ENCODE data around the gene KIF3C.
A peak's percentile ranks its signal among the peaks of the same experiment; 100 is the strongest.
"Not testable (repeated sequence)": the region's sequence is repeated elsewhere in the genome, so short reads cannot be mapped to it uniquely, and the experiment has no call there.

KIF3C gene

DNA sequence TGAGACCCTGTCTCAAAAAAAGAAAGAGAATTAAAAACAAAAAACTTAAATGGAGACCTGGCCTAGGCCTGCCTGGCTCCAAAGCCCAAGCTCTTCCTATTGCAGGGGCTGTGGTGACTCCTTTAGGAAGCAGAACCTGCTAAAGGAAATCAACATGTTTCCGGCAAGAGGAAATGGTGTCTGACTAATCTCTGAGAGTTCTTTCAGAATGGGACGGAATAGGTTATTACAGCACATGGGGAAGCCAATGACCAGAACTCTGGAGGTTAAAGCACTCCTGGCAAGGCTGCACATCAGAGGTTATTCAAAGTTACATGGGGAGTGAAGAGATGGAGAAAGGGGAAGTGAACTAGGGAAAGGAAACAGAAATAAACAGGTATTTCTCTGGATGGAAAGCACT, 21.4 kb downstream of the KIF3C start:
- no peak for DNase-seq (ENCODE audit: low spot score)

- DNase-seq (ENCODE audit: low spot score) = no peak
These were observed 21.9 kb downstream of the KIF3C start for GRCh38 chr2:25960396-25960795.

- DNase-seq (ENCODE audit: low spot score) = not testable (repeated sequence)
These were observed 23.7 kb downstream of the KIF3C start for GRCh38 chr2:25958611-25959010.

GRCh38 chr2:25957743-25958142, 24.6 kb downstream of the KIF3C start:
- no peak for DNase-seq (ENCODE audit: low spot score)

DNA sequence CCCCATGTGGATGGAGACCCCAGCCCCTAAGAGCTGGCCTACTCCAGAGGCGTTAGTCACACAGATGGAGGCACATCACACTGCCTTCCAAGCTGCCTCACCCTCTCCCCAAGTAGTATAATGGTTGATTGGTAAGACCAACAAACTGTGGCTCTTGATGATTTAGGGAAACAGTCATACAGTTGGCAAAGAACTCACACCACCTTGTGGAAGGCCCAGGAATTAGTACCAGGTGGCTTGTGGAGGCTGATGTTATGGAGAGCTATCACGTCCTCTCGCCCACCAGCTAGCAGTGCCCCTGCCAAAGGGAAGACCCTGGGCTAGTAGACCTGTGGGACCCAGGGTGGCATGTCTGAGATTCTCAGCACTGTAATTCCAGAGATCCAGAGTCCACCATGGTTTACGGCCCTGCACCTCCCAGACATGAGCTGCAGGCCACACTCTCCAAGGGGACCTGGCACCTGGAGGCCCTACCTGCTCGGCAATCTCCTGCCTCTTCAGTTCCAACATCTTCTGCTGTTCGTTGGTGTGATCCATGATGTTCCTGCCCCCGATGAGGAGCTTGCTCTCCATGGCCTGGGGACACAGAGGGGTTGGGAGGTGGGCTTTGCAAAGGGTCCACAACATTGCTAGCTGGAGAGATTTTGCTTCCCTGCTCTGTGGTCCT, 26.3 kb downstream of the KIF3C start:
- no peak for DNase-seq (ENCODE audit: low spot score)

DNA sequence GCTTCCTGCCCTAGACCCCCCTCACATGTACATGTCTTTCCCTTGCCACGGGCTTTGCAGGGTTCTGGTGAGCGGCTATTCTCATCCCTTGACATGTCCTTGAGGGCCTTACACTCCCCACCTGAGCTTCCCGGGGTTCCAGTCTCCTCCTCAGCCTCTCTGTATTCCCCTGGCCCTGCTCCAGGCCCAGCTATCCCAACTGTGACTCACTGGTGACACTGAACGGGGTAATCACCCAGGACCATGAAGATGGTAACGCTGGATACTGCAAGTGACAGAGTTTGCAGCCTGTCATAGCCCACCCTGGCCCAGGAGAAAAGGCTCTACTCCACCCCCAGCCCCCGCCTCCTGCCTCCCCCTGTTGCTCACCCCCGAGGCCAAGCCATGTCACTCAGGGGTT, 27.3 kb downstream of the KIF3C start:
- DNase-seq (ENCODE audit: low spot score) = no peak

GRCh38 chr2:25954199-25954752, 28.0 kb downstream of the KIF3C start:
- DNase-seq (ENCODE audit: low spot score) = no peak

GRCh38 chr2:25951071-25951547, 31.2 kb downstream of the KIF3C start:
- peak; percentile 61 for DNase-seq (ENCODE audit: low spot score)

- no peak for DNase-seq (ENCODE audit: low spot score)
These were observed 33.9 kb downstream of the KIF3C start for GRCh38 chr2:25948437-25948836.

GRCh38 chr2:25941042-25941441, 41.3 kb downstream of the KIF3C start:
- DNase-seq (ENCODE audit: low spot score) = no peak

DNA sequence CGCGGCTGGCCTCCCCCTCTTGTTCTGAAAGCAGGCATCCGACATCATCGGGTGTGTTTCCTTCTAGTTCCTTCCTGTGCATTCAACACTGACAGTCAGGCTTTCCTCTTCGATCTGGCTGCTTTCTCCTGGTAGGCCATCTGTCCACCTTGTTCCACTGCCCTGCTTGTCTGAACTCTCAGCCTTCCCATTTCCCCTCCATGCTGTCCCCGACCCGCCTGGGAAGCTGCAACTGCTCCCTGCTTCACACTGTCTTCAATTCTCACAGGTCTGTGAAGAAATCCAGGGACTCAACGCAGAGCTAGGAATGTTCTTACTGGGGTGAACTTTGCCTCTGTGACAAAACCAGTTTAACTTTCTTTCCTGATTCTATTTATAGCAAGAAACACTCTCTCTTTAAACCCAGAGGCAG, 43.0 kb downstream of the KIF3C start:
- DNase-seq (ENCODE audit: low spot score) = peak; percentile 18

DNA sequence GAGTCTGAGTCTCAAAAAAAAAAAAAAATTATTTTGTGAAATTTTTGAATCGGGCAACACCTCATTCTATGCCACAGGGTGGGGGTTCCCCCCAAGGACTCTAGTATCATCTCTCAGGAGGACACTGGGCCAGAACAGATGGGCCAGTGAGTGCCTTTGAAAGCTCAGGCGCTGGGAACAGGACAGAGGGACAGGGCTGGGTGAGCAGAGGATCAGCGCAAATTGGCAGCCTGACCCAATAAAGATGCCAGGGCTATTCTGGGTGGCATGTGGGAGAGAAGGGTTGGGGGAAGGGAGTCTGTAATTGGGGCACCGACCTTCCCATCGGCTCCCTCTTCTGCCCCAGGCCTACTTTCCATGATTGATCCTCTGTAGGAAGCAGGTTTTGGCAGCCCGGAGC, 44.0 kb downstream of the KIF3C start:
- DNase-seq (ENCODE audit: low spot score) = no peak

- DNase-seq (ENCODE audit: low spot score) = no peak
These were observed 45.3 kb downstream of the KIF3C start for GRCh38 chr2:25936889-25937545.

- DNase-seq (ENCODE audit: low spot score) = no peak
These were observed 48.7 kb downstream of the KIF3C start for GRCh38 chr2:25933622-25934021.

GRCh38 chr2:25929789-25930473, 52.4 kb downstream of the KIF3C start:
- no peak for DNase-seq (ENCODE audit: low spot score)

GRCh38 chr2:25928668-25929067, 53.6 kb downstream of the KIF3C start:
- DNase-seq (ENCODE audit: low spot score) = no peak

DNA sequence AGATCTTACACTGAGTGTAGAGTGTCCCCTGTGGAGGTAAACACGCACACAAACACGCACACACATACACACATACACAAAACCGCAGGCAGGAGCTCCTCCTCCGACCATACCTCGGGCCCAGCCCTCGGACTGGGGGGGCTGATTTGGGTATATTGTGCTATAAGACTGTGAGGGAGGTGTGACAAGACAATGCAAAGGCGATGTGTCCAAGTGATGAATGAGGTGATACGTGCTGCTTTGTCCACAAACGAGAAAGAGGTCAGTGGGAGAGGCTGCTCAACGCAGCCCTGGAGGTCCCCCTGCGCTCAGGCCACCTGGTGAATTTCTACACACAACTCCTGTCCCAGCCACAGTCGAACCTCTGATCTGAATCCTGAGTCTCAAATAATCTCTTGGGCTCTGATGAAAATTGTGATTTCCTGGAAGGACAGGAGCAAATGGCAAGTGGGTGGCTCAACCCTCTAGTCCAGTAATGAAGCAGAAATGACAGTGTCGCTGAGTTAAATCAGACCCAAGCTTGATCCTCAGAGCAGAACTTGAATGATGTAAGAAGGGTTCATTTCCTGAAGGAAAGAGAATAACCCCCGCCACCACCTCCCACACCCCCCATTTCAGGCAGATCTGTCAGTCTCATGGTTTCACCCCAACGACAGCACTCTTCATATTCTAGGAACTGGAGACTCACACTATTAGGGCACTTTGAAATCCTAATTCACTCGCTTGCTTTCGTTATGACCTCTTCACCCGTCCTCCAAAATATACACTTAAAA, 55.1 kb downstream of the KIF3C start:
- DNase-seq (ENCODE audit: low spot score) = no peak

GRCh38 chr2:25922501-25922900, 59.8 kb downstream of the KIF3C start:
- DNase-seq (ENCODE audit: low spot score) = no peak

- DNase-seq (ENCODE audit: low spot score) = no peak
These were observed 61.4 kb downstream of the KIF3C start for GRCh38 chr2:25920786-25921415.

- DNase-seq (ENCODE audit: low spot score) = no peak
These were observed 62.0 kb downstream of the KIF3C start for GRCh38 chr2:25920336-25920735.

DNA sequence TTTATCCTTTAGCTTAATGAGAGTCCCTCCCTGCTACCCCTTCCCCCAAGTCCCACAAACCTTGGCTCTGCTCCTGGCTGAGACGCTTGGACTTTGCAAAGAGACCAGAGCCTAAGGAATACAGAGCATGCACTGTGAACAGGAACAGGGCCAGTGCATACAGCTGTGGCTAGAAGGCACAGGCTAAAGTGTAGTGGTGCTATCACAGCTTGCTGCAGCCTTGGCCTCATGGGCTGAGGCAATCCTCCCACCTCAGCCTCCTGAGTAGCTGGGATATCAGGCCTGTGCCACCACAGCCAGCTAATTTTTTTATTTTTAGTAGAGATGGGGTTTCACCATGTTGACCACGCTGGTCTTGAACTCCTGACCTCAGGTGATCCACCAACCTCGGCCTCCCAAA, 64.5 kb downstream of the KIF3C start:
- DNase-seq (ENCODE audit: low spot score) = no peak

- not testable (repeated sequence) for DNase-seq (ENCODE audit: low spot score)
These were observed 64.9 kb downstream of the KIF3C start for GRCh38 chr2:25917411-25917810.

Data from HuH-7.5 (cell line).